GM21526 (cell line): Measurements from ENCODE around the gene CSRNP2.
"Not testable (repeated sequence)": the region's sequence is repeated elsewhere in the genome, so short reads cannot be mapped to it uniquely, and the experiment has no call there.

Experiments used
- ATAC-seq: cut with Tn5 transposase; IDR thresholded peaks from one replicate; pipeline ENCODE4 v1.9.1; 2021; ENCODE audit warnings: moderate library complexity; ENCODE audit not compliant: unreplicated experiment, low FRiP score

The CSRNP2 gene

DNA sequence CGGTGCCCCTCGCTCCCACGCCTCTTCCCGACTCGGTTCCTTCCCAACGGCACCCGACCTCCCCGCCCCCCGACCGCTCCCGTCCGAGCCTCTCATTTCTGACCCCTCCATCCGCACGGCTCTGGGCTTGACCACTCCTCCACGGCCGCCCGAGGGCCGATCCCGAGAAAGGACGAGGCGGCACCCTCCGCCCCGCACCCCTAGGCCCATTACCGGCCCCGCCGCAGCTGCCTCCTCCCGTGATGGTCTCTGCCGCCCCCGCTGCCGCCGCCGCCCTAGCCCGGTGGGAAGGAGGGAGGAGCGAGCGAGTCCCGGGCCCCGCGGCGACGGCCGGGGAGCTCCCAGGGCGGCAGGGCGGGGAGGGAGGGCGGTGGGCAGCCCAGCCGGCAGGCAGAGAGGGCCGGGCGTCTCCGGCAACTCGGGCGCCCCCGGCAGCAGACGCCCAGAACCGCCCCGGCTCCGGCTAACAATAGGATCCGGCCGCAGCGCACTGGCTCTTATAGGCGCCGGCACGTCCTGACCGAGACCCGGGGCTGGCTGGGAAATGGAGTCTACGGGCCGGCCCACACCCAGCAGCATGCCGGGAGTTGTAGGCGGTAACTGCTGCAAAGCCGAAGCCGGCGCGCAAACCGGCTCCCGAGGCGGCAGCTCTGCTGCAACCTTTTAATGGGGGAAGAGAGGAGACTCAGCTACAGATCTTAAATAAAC is at the start of gene CSRNP2:
Gene CSRNP2 (minus strand): TSS at position 471 of the 708 bp plus-strand sequence. CDS start 7,035 bp downstream, outside the sequence.
- ATAC-seq: peak; percentile 97

DNA sequence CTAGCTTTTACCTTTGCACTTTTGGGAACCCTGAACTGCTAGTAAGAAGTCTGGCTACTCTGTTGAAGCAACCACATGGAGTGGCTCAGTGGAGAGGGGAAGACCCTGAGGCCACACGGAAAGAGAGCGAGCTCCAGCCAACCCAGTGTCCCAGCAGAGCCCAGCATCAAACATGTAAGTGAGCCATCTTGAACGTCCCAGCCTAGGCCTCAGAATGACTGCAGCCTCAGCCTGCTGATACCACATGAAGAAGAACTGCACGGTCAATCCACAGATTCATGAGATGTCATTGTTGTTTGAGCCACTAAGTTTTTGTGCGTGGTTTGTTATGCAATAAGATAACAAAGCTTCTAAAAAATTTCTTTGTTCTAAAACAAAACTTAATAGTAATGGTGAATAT is 49.3 kb upstream of the CSRNP2 start:
- ATAC-seq: no peak

DNA sequence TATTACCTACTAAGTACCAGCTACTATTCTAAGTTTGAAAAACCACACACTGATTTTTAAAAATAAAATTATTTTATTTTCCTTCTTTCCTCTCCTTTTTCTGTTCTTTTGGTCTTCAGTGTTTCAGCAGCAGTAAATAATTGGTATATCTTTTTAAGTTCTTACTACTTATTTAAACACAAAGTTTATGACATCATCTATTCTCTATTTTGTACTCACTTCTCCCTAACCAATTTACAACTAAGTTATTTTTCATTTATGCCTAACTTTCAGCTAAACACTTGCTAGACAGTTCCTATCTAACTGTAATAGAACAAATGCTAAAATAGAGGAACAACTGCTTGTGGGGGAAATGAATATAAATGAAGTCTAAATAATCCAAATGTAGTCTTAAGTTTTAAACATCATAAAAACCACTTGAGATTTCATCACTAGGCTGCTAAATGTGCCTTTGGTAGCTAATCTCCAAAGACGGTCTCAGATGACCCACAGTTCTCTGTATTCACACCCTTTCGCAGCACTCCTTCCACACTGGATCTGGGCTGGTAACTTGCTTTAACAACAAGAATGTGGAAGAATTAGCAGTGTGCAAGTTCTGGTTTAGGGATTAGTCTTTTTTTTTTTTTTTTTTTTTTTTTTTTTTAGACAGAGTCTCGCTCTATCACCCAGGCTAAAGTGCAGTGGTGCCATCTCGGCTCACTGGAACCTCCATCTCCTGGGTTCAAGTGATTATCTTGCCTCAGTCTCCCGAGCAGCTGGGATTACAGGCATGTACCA is 48.5 kb upstream of the CSRNP2 start:
- ATAC-seq: no peak

DNA sequence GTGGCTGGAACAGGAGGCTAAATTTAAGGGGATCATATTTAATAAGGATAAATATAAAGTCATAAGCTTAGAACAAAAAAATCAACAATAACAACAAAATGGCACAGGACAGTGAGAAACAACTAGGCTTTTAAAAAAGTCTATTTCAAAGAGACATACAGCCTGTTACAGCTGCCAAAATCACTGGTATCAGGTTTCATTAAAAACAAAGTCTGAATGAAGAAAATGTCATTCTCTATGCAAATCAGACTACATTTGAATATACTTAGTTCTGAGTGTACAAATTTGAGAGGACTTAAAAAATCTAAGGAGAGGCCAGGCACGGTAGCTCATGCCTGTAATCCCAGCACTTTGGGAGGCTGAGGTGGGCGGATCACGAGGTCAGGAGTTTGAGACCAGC is 45.5 kb upstream of the CSRNP2 start:
- ATAC-seq: no peak

DNA sequence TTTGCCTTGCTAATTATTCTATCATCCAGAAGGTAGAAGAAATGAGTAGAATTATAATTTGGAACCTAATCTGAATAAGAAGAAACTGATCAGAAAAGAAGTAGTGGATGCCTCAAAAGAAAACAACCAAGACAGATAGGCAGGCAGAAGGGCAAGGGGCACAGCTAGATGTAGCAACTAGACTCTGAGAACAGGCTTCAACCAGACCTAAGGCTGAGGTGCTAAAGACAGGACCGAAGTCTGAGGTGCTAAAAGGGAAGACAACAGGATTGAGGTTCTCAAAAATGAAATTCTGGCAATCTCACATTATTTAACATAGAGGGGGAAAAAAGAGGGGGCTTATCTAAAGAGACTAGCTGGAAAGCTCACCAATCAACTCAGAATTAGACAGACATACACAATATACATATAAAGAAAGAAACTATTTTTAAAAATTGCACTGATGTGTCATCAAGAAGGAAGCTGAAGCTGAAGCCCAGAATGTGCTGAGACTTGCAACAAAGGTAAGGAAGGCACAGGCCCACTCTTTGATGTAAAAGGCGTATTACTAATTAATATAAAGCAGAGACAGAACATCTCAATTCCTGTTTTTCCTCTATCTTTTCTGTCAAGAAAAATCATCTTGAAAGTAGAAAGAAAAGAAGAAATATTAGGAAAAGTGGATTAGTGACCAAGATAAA is 43.8 kb upstream of the CSRNP2 start:
- no peak for ATAC-seq

DNA sequence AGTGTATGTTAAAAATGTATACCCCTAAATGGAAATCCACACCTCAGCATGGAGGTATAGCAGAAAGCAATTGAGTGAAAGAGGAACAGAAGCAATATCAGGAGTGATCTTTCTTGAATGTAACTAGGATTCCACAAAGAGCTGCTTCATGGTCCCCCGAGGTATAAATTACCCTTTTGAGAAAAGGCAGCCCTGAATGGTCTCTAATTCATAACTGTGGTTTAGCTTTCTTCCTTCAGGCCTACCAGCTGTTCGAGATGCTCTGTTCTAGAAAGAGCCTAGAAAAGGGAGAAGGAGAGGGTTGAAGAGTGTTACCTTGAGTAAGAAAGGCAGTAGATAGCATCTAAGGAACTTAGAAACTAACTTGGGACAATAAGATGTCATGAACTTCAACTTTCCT is 42.9 kb upstream of the CSRNP2 start:
- no peak for ATAC-seq

GRCh38 chr12:51124504-51124903 is 41.1 kb upstream of the CSRNP2 start:
- no peak for ATAC-seq

- ATAC-seq: no peak
Observed at GRCh38 chr12:51122844-51123243, 39.4 kb upstream of the CSRNP2 start.

- ATAC-seq: no peak
Observed at GRCh38 chr12:51118706-51119105, 35.3 kb upstream of the CSRNP2 start.

DNA sequence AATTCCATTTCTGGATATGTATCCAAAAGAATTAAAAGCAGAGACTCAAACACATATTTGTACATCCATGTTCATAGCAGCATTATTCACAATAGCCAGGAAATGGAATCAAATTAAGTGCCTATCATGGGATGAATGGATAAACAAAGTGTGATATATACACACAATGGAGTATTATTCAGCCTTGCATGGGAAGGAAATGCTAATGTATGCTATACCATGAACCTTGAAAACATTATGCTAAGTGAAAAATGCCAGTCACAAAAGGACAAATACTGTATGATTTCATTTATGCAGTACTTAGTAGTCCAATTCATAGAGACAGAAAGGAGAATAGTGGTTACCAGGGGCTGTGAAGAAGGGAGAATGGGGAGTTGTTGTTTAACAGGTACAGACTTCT is 32.1 kb upstream of the CSRNP2 start:
- no peak for ATAC-seq

DNA sequence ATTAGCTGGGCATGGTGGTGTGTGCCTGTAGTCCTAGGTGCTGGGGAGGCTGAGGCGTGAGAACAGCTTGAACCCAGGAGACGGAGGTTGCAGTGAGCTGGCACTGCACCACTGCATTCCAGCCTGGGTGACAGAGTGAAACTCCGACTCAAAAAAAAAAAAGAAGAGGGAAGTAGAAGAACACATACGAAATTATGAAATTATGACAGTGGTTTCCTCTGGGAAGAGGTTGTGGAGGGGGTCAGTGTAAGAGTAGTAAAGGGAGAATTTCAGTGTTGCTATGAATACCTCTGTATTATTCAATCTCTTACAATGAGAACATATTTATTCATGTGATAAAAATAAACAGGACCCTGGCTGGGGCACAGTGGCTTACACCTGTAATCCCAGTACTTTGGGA is 24.7 kb upstream of the CSRNP2 start:
- ATAC-seq: no peak

DNA sequence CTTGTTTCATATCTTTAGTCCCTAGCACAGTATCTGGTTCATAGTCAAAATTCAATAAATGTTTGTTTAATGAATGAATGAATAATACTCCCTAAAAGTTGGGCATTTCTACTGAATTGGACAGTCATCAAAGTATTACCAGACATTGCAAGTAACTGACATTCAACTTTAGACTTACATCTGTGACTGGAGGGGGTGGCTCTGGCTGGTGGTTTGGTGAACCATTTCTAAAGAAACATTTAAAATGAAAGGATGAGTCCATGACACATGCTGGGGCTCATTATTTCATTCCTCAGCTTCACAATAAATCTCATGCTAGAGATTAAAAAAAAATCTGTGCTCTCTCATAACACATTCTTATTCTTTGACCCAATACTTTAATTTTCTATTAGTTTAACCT is 20.6 kb upstream of the CSRNP2 start:
- no peak for ATAC-seq

DNA sequence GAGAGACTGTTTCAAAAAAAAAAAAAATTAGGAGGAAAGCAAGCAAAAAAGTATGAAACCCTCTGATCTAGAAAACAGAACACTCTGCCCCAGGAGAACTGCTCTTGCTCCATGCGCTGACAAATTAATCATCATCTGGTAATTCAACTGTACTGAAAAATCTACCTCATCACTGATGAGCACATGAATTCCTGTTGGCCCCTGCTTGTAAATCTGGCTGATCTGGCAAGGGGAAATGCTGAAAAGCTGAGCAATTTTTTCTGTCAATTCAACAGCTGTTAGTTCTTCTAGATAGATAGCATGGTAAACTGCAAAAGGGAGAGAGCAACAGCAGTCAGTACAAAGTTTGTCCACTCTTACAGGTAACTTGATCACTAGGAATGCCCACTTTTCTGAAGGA is 15.2 kb upstream of the CSRNP2 start:
- ATAC-seq: no peak

DNA sequence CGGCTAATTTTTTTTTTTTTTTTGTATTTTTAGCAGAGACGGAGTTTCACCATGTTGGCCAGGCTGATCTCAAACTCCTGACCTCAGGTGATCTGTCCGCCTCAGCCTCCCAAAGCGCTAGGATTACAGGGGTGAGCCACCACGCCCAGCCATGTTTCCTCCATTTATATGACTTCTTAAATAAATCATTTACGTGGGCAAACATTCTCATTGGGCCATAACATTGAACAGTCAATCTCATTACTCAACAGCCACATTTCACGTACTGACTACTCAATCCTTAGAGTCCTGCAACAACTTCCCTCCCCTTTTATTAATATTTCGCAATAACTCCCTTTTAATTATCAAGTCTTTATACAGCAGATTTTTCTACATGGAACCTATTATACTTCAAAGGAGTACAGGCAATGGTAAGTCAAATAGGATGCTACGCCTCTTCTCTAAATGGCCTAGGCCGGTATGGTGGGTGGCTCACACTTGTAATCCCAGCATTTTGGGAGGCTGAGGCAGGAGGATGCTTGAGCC is 7.4 kb upstream of the CSRNP2 start:
- ATAC-seq: no peak

DNA sequence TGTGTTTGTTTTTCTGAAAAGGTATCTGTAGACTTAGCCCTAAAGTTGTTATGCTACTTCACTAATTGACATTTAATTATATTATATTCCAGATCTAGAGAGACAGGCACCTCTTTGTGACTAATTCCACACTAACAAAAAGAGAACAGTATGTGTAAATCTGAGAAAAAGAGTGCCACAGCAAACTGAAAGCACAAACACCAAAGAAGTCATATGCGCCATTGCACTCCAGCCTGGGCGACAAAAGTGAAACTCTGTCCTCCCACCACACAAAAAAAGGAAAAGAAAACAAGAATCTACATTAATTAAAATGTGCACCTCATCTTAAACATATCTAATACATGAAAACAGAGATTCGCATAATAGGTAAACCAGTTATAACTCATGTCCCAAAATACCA is 4.4 kb upstream of the CSRNP2 start:
- no peak for ATAC-seq

GRCh38 chr12:51086933-51087332 is 3.5 kb upstream of the CSRNP2 start:
- ATAC-seq: no peak

- ATAC-seq: no peak
Observed at GRCh38 chr12:51085757-51086156, 2.4 kb upstream of the CSRNP2 start.

DNA sequence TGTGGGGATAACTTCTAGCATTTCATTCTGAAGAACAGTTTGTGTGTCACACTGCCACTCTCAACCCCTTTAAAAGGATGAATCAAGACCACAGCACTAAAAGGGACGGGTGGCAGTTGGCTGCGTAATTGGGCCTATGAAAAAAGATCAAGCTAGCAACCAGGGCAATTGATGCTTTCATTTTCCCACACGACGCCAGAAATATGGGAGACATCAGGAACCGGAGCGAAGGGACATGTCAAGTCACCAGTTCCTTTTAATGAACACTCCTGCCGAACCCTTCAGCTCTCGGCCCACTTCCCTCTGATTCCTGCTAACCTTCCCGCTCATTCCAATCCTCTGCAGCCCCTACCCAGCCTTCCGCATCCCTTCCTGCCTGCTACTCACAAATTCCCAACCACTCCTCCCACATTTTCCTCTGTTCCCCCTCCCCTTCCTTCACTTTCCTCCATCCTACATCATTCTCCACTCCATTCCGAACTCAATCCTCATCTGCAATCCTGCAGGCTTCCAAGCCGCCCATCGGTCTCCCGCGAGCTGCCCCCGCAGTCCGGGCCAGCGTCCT is 753 bp downstream of the CSRNP2 start:
- ATAC-seq: no peak

GRCh38 chr12:51081421-51081820 is 2.0 kb downstream of the CSRNP2 start:
- no peak for ATAC-seq

DNA sequence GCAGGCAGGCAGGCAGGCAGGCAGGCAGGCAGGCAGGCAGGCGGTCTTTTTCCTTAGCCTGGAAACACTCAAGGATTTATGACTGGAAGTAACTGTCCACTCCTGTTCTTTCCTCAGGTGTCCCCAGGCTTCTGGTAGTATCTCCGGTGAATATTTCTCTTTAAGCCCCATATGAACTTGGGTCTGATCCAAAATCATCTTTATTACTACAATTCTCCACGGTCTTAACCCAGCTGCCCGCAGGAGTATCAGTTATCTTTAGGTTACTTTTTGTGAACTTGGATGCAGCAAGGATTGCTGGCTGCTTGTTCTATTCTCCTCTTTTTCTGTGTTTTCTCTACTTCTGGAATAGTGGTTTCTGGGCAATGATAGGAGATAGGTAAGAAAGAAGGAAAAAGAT is 3.3 kb downstream of the CSRNP2 start:
- no peak for ATAC-seq

- not testable (repeated sequence) for ATAC-seq
Observed at GRCh38 chr12:51078866-51079265, 4.5 kb downstream of the CSRNP2 start.
